HPDE6-E6E7 (cell line): ENCODE measurements around the gene PLAC8L1.

Experiments
- DNase-seq: peaks from one replicate; pipeline ENCODE4 v3.0.0; 2011; ENCODE audit warnings: missing footprints; ENCODE audit errors: extremely low spot score

The PLAC8L1 gene

DNA sequence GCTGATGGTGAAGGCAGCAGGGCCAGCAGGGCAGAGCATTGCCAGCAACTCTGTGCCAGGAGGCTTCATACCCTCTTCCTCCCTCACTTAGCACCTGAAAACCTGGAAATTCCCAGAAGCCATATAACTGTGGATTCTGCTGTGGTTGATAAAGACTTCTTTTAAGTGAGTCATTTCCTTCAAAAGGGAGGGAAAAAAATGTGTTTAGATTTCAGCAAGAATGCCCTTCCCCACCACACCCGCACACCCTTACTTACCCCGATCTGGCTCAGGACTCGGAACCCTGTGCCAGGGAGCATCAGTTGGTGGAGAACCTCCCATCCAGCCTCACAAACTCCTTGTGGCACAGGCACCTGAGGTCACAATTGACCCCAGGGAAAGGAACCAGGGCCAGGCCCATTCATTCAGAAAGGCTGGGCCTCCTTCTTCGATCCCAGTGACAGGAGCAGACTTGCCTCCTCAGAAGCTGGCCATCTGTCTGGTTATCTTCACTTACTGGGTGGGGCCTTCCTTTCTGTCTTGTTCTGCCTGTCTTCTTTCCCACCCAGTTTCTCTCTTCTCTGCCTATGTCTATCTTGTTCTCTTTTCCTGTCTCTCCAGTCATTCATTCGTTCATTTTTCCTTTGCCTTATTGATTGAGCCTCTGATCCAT lies 62.6 kb downstream of the PLAC8L1 start:
- peak; percentile 86 for DNase-seq

DNA sequence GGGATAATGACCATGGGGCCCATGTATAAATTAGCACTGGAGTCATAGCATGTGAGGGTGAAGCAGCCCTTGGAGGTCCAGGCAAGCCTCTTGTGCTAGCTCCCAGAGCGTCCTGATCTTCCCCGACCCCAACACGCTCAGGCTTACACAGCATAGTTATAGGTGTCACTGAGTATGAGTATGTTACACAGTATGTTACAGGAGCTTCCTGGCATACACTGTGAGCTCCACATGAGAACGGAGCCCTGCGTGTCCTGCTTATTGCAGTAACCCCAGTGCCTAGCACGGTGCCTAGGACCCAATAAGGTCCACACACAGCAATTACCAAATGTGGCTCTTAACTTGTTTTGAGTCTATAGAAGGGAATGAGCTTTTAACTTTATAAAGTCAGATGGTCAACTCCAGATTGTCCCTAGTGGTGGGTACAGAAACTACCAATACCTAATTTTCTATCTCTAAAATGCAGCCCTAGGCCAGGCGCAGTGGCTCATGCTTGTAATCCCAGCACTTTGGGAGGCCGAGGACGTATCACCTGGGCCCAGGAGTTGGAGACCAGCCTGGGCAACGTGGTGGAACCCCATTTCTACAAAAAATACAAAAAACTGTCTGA lies 64.1 kb downstream of the PLAC8L1 start:
- DNase-seq: no peak

- DNase-seq: no peak
Observed at GRCh38 chr5:146040527-146040926, 64.8 kb downstream of the PLAC8L1 start.

GRCh38 chr5:146039420-146039819 lies 66.0 kb downstream of the PLAC8L1 start:
- DNase-seq: no peak

- no peak for DNase-seq
Observed at GRCh38 chr5:146034605-146035004, 70.8 kb downstream of the PLAC8L1 start.
